ENCODE data around the gene ABCC1.

The ABCC1 gene

DNA sequence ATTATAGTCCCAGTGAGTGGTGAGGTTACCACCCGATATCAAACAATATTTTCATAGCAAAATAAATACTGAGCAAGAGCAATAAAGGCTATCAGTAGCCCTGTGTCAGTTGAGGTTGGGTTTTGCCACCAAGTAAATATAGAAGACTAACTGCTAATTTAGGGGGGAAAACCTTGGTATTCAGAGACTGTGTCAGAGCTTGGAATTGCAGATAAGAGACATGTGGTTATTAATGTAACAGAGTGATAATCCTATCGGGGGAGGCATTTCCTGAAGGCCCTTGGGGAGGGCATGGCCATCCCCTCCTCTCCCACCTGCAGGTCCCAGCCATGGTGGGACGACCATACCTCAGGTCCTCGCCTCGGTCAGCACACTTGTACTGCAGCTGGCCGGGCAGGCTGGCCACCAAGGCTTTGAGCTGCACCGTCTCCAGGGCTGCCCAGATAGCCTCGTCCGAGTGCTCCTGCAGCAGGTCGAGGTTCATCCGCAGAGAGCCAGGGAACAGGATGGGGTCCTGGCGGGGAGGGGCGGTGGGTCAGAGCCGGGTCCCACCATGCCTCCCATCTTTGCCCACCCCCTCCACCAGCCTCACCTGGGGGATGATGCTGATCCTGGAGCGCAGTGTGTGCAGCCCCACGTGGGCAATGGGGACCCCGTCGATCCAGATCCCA lies 205.0 kb downstream of the ABCC1 start:
- H3K4me1 Mint-ChIP-seq: no peaks in the 10 kb centered on the region
- no peak overlapping the region for H3K27ac Mint-ChIP-seq
- no peak for TF ChIP-seq CTCF (IDR thresholded peaks at IDR 0.05)
- H3K27me3 Mint-ChIP-seq (ENCODE audit: low read depth, poor library complexity): peaks cover 15% of the 10 kb centered on the region
- no peak overlapping the region for H3K4me3 Mint-ChIP-seq
- H3K36me3 Mint-ChIP-seq (ENCODE audit: low read depth): peaks cover 18% of the 10 kb centered on the region
- DNase-seq: no peak
- peaks cover 35% of the 10 kb centered on the region for H3K9me3 Mint-ChIP-seq

- H3K9me3 Mint-ChIP-seq: peaks cover 43% of the 10 kb centered on the region
- no peak for DNase-seq
- no peaks in the 10 kb centered on the region for H3K4me1 Mint-ChIP-seq
- peaks cover 19% of the 10 kb centered on the region for H3K27me3 Mint-ChIP-seq (ENCODE audit: low read depth, poor library complexity)
- H3K4me3 Mint-ChIP-seq: no peak overlapping the region
- H3K36me3 Mint-ChIP-seq (ENCODE audit: low read depth): peaks cover 26% of the 10 kb centered on the region
- no peak overlapping the region for H3K27ac Mint-ChIP-seq
- no peak for TF ChIP-seq CTCF (IDR thresholded peaks at IDR 0.05)
Measured at GRCh38 chr16:16155234-16155633, 205.8 kb downstream of the ABCC1 start.

DNA sequence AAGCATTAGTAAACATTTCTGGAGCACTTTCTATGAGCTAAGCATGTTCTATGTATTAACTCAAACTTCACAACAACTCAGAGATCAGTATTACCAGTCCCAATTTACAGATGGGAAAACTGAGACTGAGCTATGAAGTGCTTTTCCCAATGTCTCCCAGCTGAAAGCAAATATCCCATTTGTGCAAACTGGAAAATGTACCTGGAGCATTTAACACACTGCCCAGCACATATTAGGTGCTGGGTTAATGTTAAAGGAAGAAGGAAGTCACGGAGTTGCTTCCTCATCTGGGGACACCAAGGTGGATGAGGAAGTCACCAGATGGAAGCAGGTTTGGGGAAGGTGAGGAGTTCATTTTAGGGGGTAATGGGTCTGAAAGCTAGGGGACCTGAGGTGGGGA lies 207.8 kb downstream of the ABCC1 start:
- Mint-ChIP-seq H3K4me1 (no peaks in the 10 kb centered on the region), H3K36me3 (ENCODE audit: low read depth) (peaks cover 40% of the 10 kb centered on the region), H3K27ac (no peak overlapping the region), H3K4me3 (no peak overlapping the region), H3K27me3 (ENCODE audit: low read depth, poor library complexity) (peaks cover 15% of the 10 kb centered on the region), H3K9me3 (peaks cover 61% of the 10 kb centered on the region)
- no peak for TF ChIP-seq CTCF (IDR thresholded peaks at IDR 0.05)
- no peak for DNase-seq

- no peak overlapping the region for H3K27ac Mint-ChIP-seq
- H3K36me3 Mint-ChIP-seq (ENCODE audit: low read depth): peaks cover 46% of the 10 kb centered on the region
- peaks cover 68% of the 10 kb centered on the region for H3K9me3 Mint-ChIP-seq
- no peak for DNase-seq
- no peak for TF ChIP-seq CTCF (IDR thresholded peaks at IDR 0.05)
- H3K4me3 Mint-ChIP-seq: no peak overlapping the region
- peaks cover 15% of the 10 kb centered on the region for H3K27me3 Mint-ChIP-seq (ENCODE audit: low read depth, poor library complexity)
- H3K4me1 Mint-ChIP-seq: no peaks in the 10 kb centered on the region
Measured at GRCh38 chr16:16158082-16158658, 208.8 kb downstream of the ABCC1 start.

GRCh38 chr16:16158741-16159374 lies 209.4 kb downstream of the ABCC1 start:
- Mint-ChIP-seq H3K4me3 (no peak overlapping the region), H3K27me3 (ENCODE audit: low read depth, poor library complexity) (peaks cover 15% of the 10 kb centered on the region), H3K27ac (no peak overlapping the region), H3K36me3 (ENCODE audit: low read depth) (peaks cover 46% of the 10 kb centered on the region), H3K9me3 (peaks cover 72% of the 10 kb centered on the region), H3K4me1 (no peaks in the 10 kb centered on the region)
- TF ChIP-seq CTCF (IDR thresholded peaks at IDR 0.05): no peak
- no peak for DNase-seq

Data from nephron progenitor cell (in vitro differentiated cells).